Measurements from ENCODE around the gene SORBS2.

- TF ChIP-seq, protein P1, sequence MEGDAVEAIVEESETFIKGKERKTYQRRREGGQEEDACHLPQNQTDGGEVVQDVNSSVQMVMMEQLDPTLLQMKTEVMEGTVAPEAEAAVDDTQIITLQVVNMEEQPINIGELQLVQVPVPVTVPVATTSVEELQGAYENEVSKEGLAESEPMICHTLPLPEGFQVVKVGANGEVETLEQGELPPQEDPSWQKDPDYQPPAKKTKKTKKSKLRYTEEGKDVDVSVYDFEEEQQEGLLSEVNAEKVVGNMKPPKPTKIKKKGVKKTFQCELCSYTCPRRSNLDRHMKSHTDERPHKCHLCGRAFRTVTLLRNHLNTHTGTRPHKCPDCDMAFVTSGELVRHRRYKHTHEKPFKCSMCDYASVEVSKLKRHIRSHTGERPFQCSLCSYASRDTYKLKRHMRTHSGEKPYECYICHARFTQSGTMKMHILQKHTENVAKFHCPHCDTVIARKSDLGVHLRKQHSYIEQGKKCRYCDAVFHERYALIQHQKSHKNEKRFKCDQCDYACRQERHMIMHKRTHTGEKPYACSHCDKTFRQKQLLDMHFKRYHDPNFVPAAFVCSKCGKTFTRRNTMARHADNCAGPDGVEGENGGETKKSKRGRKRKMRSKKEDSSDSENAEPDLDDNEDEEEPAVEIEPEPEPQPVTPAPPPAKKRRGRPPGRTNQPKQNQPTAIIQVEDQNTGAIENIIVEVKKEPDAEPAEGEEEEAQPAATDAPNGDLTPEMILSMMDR (IDR thresholded peaks at IDR 0.05): no peak
- TF ChIP-seq POLR2A (IDR thresholded peaks at IDR 0.05): no peak
Observed at GRCh38 chr4:185550933-185551332, 261.1 kb downstream of the SORBS2 start.
